DMS79 treated with DMSO at 0.1 percent for 48 hours (cell line): Measurements from ENCODE around the gene HOXD11.

Experiments used
- DNase-seq: peaks from one replicate; lab custom pipeline; 2025; lab: John Stamatoyannopoulos, UW

HOXD11 gene

GRCh38 chr2:176093145-176093897 lies 13.8 kb upstream of the HOXD11 start:
- no peak for DNase-seq

- DNase-seq: no peak
Observed at GRCh38 chr2:176093898-176094249, 13.2 kb upstream of the HOXD11 start.

- no peak for DNase-seq
Observed at GRCh38 chr2:176094349-176094748, 12.7 kb upstream of the HOXD11 start.

- DNase-seq: no peak
Observed at GRCh38 chr2:176095421-176095820, 11.7 kb upstream of the HOXD11 start.

- peak; percentile 39 for DNase-seq
Observed at GRCh38 chr2:176096243-176096985, 10.7 kb upstream of the HOXD11 start.

GRCh38 chr2:176096986-176097819 lies 9.9 kb upstream of the HOXD11 start:
- peak; percentile 95 for DNase-seq

- DNase-seq: peak; percentile 75
Observed at GRCh38 chr2:176097820-176098365, 9.2 kb upstream of the HOXD11 start.

- DNase-seq: peak; percentile 64
Observed at GRCh38 chr2:176098366-176099158, 8.5 kb upstream of the HOXD11 start.

GRCh38 chr2:176099159-176099727 lies 7.8 kb upstream of the HOXD11 start:
- DNase-seq: no peak

GRCh38 chr2:176099728-176100546 lies 7.1 kb upstream of the HOXD11 start, which contains the start of gene HOXD12:
TSS of gene HOXD12 (plus strand) at chr2:176099795. CDS start at chr2:176099802, 7 bp downstream.
- no peak for DNase-seq

GRCh38 chr2:176100547-176101140 lies 6.4 kb upstream of the HOXD11 start:
- no peak for DNase-seq

GRCh38 chr2:176101216-176101830 lies 5.8 kb upstream of the HOXD11 start:
- DNase-seq: peak; percentile 39

- DNase-seq: no peak
Observed at GRCh38 chr2:176101842-176102241, 5.2 kb upstream of the HOXD11 start.

- DNase-seq: no peak
Observed at GRCh38 chr2:176102309-176102866, 4.7 kb upstream of the HOXD11 start.

GRCh38 chr2:176103194-176103593 lies 3.9 kb upstream of the HOXD11 start:
- DNase-seq: no peak

GRCh38 chr2:176103742-176104315 lies 3.3 kb upstream of the HOXD11 start:
- no peak for DNase-seq

GRCh38 chr2:176104316-176105077 lies 2.6 kb upstream of the HOXD11 start:
- no peak for DNase-seq
